Activated effector memory CD4-positive, alpha-beta T cell treated with Interleukin-2 at 50 U/mL for 16 hours (primary cell): ENCODE measurements around the gene PARVB.

ENCODE experiments used
- DNase-seq: peaks from one replicate; pipeline ENCODE4 v3.0.0-alpha.2; 2020

PARVB gene

GRCh38 chr22:44187652-44188230 lies 163.6 kb downstream of the PARVB start:
- DNase-seq = no peak

- no peak for DNase-seq
These were observed 164.2 kb downstream of the PARVB start for GRCh38 chr22:44188316-44188715.

GRCh38 chr22:44188986-44189630 lies 165.0 kb downstream of the PARVB start:
- DNase-seq = no peak

GRCh38 chr22:44190381-44190976 lies 166.4 kb downstream of the PARVB start:
- DNase-seq = no peak

GRCh38 chr22:44191036-44191454 lies 166.9 kb downstream of the PARVB start:
- peak; percentile 16 for DNase-seq

GRCh38 chr22:44192098-44192815 lies 168.2 kb downstream of the PARVB start:
- DNase-seq = peak; percentile 14

- DNase-seq = no peak
These were observed 168.9 kb downstream of the PARVB start for GRCh38 chr22:44192816-44193534.

- DNase-seq = no peak
These were observed 169.4 kb downstream of the PARVB start for GRCh38 chr22:44193535-44193891.

- DNase-seq = no peak
These were observed 170.5 kb downstream of the PARVB start for GRCh38 chr22:44194569-44194968.

- DNase-seq = no peak
These were observed 171.2 kb downstream of the PARVB start for GRCh38 chr22:44195189-44195871.

GRCh38 chr22:44196241-44196640 lies 172.1 kb downstream of the PARVB start:
- no peak for DNase-seq

GRCh38 chr22:44196731-44197131 lies 172.6 kb downstream of the PARVB start:
- DNase-seq = no peak

- DNase-seq = no peak
These were observed 173.2 kb downstream of the PARVB start for GRCh38 chr22:44197271-44197670.

GRCh38 chr22:44199164-44199563 lies 175.1 kb downstream of the PARVB start:
- DNase-seq = no peak

- DNase-seq = no peak
These were observed 175.8 kb downstream of the PARVB start for GRCh38 chr22:44199866-44200265.

- DNase-seq = no peak
These were observed 176.3 kb downstream of the PARVB start for GRCh38 chr22:44200451-44200850.

GRCh38 chr22:44200855-44201550 lies 176.9 kb downstream of the PARVB start:
- no peak for DNase-seq

- no peak for DNase-seq
These were observed 177.6 kb downstream of the PARVB start for GRCh38 chr22:44201665-44202064.

- no peak for DNase-seq
These were observed 178.2 kb downstream of the PARVB start for GRCh38 chr22:44202261-44202789.

GRCh38 chr22:44203203-44203602 lies 179.1 kb downstream of the PARVB start:
- DNase-seq = no peak

GRCh38 chr22:44204739-44205515 lies 180.8 kb downstream of the PARVB start:
- no peak for DNase-seq
